Measurements from ENCODE around the gene TOR1A. TPM values are rescaled to one million over a fixed set of nuclear protein-coding genes. Genes with fewer than 3 reads are reported as not detected.

The TOR1A gene
- polyA plus RNA-seq, 1 donor (not counting 4 experiments of a cell fraction or from before 2014, with no cell fraction given) = 60.6 TPM

GRCh38 chr9:129783516-129784361, 40.2 kb downstream of the TOR1A start:
- dilution Hi-C loops (cut with MboI; ENCODE audit: extremely low pct_ligation_motif_present, low sequenced_read_pairs) = no loop called here
- Histone ChIP-seq H3K36me3 (ENCODE audit: control insufficient read depth in 2 of 2, extremely low read depth in 1 of 2, insufficient read depth in 2 of 2, low read length in 2 of 2) (no peaks in the 10 kb centered on the region), H3K27ac (ENCODE audit: control insufficient read depth, insufficient read depth, low read length) (no peak overlapping the region), H3K4me1 (ENCODE audit: control insufficient read depth, extremely low read depth, insufficient read depth, low read length) (no peaks in the 10 kb centered on the region), H3K9me1 (ENCODE audit: control insufficient read depth, extremely low read depth, insufficient read depth, low read length) (no peaks in the 10 kb centered on the region), H3K4me2 (ENCODE audit: control insufficient read depth, extremely low read depth, insufficient read depth, low read depth, low read length) (no peak overlapping the region), H2AFZ (ENCODE audit: control insufficient read depth, low read length) (no peak overlapping the region), H3K27me3 (ENCODE audit: control insufficient read depth, extremely low read depth, insufficient read depth, low read length) (no peaks in the 10 kb centered on the region), H3K4me3 (ENCODE audit: control insufficient read depth in 2 of 3, extremely low read depth in 1 of 3, insufficient read depth in 2 of 3, low read depth in 1 of 3, low read length in 3 of 3) (no peak overlapping the region), H3K9me3 (ENCODE audit: control insufficient read depth, low read depth, low read length) (no peaks in the 10 kb centered on the region), H3K79me2 (ENCODE audit: control insufficient read depth, insufficient read depth, low read length) (no peaks in the 10 kb centered on the region), H3K9ac (ENCODE audit: control insufficient read depth, extremely low read depth, insufficient read depth, low read length) (no peak overlapping the region), H4K20me1 (ENCODE audit: control insufficient read depth, extremely low read depth, insufficient read depth, low read length) (no peaks in the 10 kb centered on the region)
- FAIRE-seq (peak; percentile 76), DNase-seq (ENCODE audit: low read depth, low spot score) (no peak)
- TF ChIP-seq EZH2 (IDR thresholded peaks at IDR 0.05; ENCODE audit: low read length) (no peak), CTCF (optimal IDR thresholded peaks at IDR 0.05 in 1 of 3, IDR thresholded peaks at IDR 0.05 in 1 of 3, conservative IDR thresholded peaks at IDR 0.05 in 1 of 3; ENCODE audit: extremely low read depth in 1 of 3, insufficient read depth in 2 of 3, low read length in 3 of 3) (peak; percentile 82 to 92 (median 87))

GRCh38 chr9:129781981-129782380, 42.0 kb downstream of the TOR1A start:
- no peak for TF ChIP-seq CTCF (optimal IDR thresholded peaks at IDR 0.05 in 1 of 3, IDR thresholded peaks at IDR 0.05 in 1 of 3, conservative IDR thresholded peaks at IDR 0.05 in 1 of 3; ENCODE audit: extremely low read depth in 1 of 3, insufficient read depth in 2 of 3, low read length in 3 of 3)
- TF ChIP-seq EZH2 (IDR thresholded peaks at IDR 0.05; ENCODE audit: low read length) = no peak
- dilution Hi-C loops (cut with MboI; ENCODE audit: extremely low pct_ligation_motif_present, low sequenced_read_pairs) = no loop called here
- H3K4me1 ChIP-seq (ENCODE audit: control insufficient read depth, extremely low read depth, insufficient read depth, low read length) = peaks cover 14% of the 10 kb centered on the region
- FAIRE-seq (no peak), DNase-seq (ENCODE audit: low read depth, low spot score) (no peak)
- no peaks in the 10 kb centered on the region for H3K9me3 ChIP-seq (ENCODE audit: control insufficient read depth, low read depth, low read length)
- H3K27ac ChIP-seq (ENCODE audit: control insufficient read depth, insufficient read depth, low read length) = no peak overlapping the region
- no peaks in the 10 kb centered on the region for H3K79me2 ChIP-seq (ENCODE audit: control insufficient read depth, insufficient read depth, low read length)
- H3K4me2 ChIP-seq (ENCODE audit: control insufficient read depth, extremely low read depth, insufficient read depth, low read depth, low read length) = no peak overlapping the region
- no peaks in the 10 kb centered on the region for H3K9me1 ChIP-seq (ENCODE audit: control insufficient read depth, extremely low read depth, insufficient read depth, low read length)
- no peaks in the 10 kb centered on the region for H3K27me3 ChIP-seq (ENCODE audit: control insufficient read depth, extremely low read depth, insufficient read depth, low read length)
- H3K9ac ChIP-seq (ENCODE audit: control insufficient read depth, extremely low read depth, insufficient read depth, low read length) = no peak overlapping the region
- H3K36me3 ChIP-seq (ENCODE audit: control insufficient read depth in 2 of 2, extremely low read depth in 1 of 2, insufficient read depth in 2 of 2, low read length in 2 of 2) = no peaks in the 10 kb centered on the region
- H4K20me1 ChIP-seq (ENCODE audit: control insufficient read depth, extremely low read depth, insufficient read depth, low read length) = no peaks in the 10 kb centered on the region
- H3K4me3 ChIP-seq (ENCODE audit: control insufficient read depth in 2 of 3, extremely low read depth in 1 of 3, insufficient read depth in 2 of 3, low read depth in 1 of 3, low read length in 3 of 3) = no peak overlapping the region
- no peak overlapping the region for H2AFZ ChIP-seq (ENCODE audit: control insufficient read depth, low read length)

All from keratinocyte (primary cell).